Astrocyte of the spinal cord (primary cell): ENCODE data around the gene POLRMT.

Source experiments
- DNase-seq: peaks from one replicate; pipeline ENCODE4 v3.0.0; 2011; ENCODE audit warnings: low read depth, low spot score
- H3K4me3 ChIP-seq: 2 replicates; pipeline ENCODE4 v1.5.1; 2011; ENCODE audit warnings: low read depth, mild to moderate bottlenecking, low read length, moderate library complexity
- in situ Hi-C: cut with HindIII; loops from 2 replicates; pipeline ENCODE4 v1.10.0; 2017; ENCODE audit warnings: low sequenced_read_pairs
- TF ChIP-seq, protein P1 (sequence below): IDR thresholded peaks from 2 replicates; pipeline ENCODE4 v1.5.1; 2012; ENCODE audit warnings: low read depth, mild to moderate bottlenecking, low read length, inconsistent platforms

The POLRMT gene

DNA sequence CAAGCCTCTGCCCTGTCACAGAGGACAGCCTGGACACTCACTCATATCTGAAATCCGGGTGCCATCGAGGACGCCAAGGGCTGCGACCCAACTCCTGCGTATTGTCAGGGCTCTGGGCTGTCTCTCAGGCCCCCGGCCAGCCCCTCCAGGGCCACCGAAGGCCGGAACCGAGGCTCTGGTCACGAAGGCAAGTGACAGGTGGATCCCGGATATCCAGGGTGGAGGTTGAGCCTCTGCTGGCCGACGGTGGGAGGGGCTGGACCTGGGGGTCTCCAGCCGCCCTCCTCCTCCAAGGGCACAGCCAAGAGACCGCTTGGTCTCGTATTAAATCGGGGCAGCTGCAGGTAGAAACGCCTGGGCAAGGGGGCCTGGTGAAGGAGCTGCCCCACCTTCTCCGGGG, 24.3 kb upstream of the POLRMT start:
- DNase-seq: no peak
- in situ Hi-C loops: no loop called here

DNA sequence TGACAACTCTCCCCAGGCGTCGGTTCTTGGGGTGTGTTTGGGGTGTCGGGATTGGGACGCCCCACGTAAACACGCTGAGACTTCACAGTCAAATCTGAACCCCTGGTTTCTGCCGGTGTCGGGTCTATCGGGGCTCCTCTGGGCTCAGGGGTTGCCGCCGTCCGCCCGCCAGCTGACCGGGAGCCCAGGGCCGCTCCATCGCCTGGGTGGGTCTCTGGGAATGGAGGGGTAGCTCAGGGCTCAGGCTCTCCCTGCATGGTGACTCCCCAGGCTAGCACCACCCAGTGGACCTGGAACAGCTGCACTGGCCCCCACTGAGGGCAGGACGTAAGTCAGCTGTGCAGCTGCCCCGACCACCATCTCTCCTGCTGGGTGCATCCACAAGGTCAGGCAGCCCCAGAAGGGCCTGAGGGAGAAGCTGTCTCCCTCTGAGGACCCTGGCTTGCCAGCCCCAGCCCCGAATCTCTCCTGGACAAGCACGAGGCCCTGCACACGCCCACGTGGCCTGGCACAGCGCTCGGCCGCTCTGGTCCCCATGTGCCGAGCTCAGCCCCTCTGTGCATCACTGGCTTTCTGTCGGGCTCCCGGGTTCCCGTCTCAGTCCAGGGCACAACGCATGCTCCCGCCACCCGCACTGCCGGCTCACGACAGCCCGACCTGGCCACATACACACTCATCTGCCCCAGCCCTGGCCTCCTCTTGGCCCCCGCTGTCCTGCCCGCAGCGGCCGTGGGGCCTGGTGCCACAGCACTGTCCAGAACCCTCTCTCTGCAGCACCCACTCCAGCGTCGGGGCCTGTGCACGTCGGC, 23.6 kb upstream of the POLRMT start:
- H3K4me3 ChIP-seq: no peak overlapping the region
- DNase-seq: no peak
- in situ Hi-C loops: no loop called here
- TF ChIP-seq, protein P1, sequence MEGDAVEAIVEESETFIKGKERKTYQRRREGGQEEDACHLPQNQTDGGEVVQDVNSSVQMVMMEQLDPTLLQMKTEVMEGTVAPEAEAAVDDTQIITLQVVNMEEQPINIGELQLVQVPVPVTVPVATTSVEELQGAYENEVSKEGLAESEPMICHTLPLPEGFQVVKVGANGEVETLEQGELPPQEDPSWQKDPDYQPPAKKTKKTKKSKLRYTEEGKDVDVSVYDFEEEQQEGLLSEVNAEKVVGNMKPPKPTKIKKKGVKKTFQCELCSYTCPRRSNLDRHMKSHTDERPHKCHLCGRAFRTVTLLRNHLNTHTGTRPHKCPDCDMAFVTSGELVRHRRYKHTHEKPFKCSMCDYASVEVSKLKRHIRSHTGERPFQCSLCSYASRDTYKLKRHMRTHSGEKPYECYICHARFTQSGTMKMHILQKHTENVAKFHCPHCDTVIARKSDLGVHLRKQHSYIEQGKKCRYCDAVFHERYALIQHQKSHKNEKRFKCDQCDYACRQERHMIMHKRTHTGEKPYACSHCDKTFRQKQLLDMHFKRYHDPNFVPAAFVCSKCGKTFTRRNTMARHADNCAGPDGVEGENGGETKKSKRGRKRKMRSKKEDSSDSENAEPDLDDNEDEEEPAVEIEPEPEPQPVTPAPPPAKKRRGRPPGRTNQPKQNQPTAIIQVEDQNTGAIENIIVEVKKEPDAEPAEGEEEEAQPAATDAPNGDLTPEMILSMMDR: no peak

More for the DNA sequence above, 24.3 kb upstream of the POLRMT start:
- TF ChIP-seq, protein P1: no peak
- no peak overlapping the region for H3K4me3 ChIP-seq

DNA sequence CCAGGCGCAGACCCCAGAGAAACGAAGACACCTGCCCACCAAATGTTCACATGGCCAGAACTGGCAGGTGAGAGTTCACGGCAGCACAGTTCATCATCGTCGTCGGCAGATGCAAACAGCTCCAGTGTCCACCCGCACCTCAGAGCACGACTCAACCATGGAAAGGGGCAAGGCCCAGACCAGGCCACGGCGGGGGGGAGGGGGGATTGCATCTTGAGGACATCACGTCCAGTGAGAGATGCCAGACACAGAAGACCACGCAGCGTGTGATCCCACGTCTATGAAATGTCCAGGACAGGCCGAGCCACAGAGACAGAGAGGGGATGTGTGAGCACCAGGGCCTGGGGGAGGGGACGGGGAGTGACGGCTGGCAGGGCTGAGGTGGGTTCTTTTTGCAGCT, 22.4 kb upstream of the POLRMT start:
- in situ Hi-C loops: no loop called here
- no peak for DNase-seq
- H3K4me3 ChIP-seq: no peak overlapping the region
- TF ChIP-seq, protein P1: no peak

DNA sequence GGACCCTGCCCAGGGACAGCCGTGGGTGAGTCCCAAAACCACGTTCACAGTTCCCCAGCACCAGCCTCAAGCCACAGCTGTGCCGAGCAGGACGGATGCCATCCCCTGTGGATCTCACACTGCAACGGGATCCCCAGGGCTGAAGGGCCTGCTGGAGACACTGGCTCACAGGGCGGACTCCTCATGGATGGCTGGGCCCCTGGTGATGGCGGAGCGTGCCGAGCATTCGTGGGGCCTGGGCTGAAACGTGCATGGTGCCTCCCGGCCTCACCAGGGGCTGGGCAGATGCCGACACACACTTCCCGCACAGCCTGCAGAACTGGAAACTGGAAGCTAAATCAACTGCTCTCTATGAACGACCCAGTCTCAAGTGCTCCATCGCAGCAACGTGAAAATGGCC, 20.1 kb upstream of the POLRMT start:
- TF ChIP-seq, protein P1: no peak
- in situ Hi-C loops: no loop called here

DNA sequence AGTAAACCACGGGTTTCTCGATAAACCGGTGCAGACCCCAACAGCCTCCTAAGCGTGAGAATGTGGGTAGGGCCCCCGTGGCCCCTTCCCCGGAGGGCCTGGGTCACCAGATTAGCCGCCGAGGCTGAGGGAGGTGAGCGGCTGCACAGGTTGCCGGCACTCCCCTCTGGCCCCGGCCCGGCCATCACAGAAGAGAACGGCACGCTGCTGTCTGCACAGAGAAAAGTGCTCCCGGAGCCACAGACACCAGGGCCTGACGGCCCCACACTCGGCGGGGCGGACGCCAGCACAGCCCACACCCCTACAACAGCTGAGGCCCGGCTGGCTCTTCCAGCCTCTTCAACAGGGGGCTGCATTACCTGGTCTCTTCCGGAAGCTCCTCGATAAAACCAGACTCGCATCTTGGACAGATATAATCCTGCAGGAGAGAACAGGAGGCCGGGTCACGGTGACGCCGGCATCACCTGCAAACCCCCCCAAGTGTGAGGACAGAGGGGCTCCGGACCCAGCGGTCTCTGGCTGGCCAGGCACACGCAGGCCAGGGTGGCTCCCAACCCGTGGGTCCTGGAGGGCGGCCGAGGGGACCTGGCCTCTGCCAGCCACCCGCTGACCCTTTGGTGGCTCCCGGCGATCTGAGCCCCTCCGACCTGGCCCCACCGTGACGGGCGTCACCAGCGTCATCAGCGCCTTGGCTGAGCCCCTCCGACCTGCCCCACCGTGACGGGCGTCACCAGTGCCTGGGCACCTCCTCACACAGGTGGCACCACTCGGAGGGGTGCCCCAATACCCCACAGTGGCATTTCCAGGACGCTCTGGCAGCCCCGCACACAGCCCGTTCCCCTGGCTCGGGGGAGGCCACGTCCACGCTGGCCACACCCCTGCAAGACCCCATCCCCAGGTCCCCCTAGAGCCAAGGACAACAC, 19.4 kb upstream of the POLRMT start:
- TF ChIP-seq, protein P1: no peak
- no peak for DNase-seq
- in situ Hi-C loops: no loop called here
- H3K4me3 ChIP-seq: no peak overlapping the region

More for the DNA sequence above, 20.1 kb upstream of the POLRMT start:
- no peak overlapping the region for H3K4me3 ChIP-seq
- DNase-seq: no peak

DNA sequence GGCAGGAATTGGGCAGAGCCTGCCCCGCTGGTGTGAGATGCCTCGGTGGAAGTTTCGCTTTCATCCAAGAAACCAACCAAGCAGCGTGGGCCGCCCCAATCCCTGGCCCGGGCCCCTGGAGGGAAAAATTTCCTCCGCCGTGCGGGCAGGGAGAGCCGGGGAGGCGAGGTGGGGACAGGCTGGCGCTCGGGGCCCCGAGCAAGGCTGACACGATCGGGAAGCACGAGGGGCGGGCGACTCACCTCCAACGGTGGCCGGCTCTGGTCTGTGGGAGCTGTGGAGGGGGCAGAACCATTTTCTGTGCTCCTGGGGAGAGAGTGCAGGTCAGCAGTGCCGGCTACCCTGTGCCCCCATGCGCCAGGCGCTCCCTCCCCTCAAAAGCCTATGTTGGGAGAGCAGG, 18.7 kb upstream of the POLRMT start:
- DNase-seq: no peak
- no peak overlapping the region for H3K4me3 ChIP-seq
- in situ Hi-C loops: no loop called here
- TF ChIP-seq, protein P1: no peak
